ENCODE results near the gene OR1N2. TPM values are rescaled to one million over a fixed set of nuclear protein-coding genes. Genes with fewer than 3 reads are reported as not detected.
"Not testable (repeated sequence)": the region's sequence is repeated elsewhere in the genome, so short reads cannot be mapped to it uniquely, and the experiment has no call there.

Gene OR1N2
- total RNA-seq, 4 donors from 2014 or later = not detected

- intact Hi-C loops (cut with DNase I; ENCODE audit: low total_unique reads) (no loop called here), in situ Hi-C loops (cut with MboI; ENCODE audit: low sequenced_read_pairs in 4 of 4) (no loop called here)
- ATAC-seq = no peak
- Histone ChIP-seq H3K4me3 (no peak overlapping the region), H3K36me3 (no peaks in the 10 kb centered on the region), H3K4me1 (no peaks in the 10 kb centered on the region), H3K9me3 (no peaks in the 10 kb centered on the region), H3K27me3 (no peaks in the 10 kb centered on the region), H3K27ac (no peak overlapping the region)
- TF ChIP-seq CTCF (IDR thresholded peaks at IDR 0.05 in 4 of 5, conservative IDR thresholded peaks at IDR 0.05 in 1 of 5) (no peak), POLR2A (IDR thresholded peaks at IDR 0.05) (no peak)
- no peak for DNase-seq
Observed at GRCh38 chr9:122567901-122568300, 15.0 kb downstream of the OR1N2 start.

- no peak overlapping the region for H3K4me3 ChIP-seq
- no peaks in the 10 kb centered on the region for H3K36me3 ChIP-seq
- H3K27me3 ChIP-seq = no peaks in the 10 kb centered on the region
- in situ Hi-C loops (cut with MboI; ENCODE audit: low sequenced_read_pairs in 4 of 4) (no loop called here), intact Hi-C loops (cut with DNase I; ENCODE audit: low total_unique reads) (no loop called here)
- DNase-seq (no peak), ATAC-seq (no peak)
- no peak for TF ChIP-seq CTCF (IDR thresholded peaks at IDR 0.05 in 4 of 5, conservative IDR thresholded peaks at IDR 0.05 in 1 of 5)
- no peaks in the 10 kb centered on the region for H3K4me1 ChIP-seq
- no peak overlapping the region for H3K27ac ChIP-seq
- no peaks in the 10 kb centered on the region for H3K9me3 ChIP-seq
Observed at GRCh38 chr9:122572456-122572855, 19.5 kb downstream of the OR1N2 start.

GRCh38 chr9:122579874-122580273, 27.0 kb downstream of the OR1N2 start:
- H3K4me1 ChIP-seq = no peaks in the 10 kb centered on the region
- in situ Hi-C loops (cut with MboI; ENCODE audit: low sequenced_read_pairs in 4 of 4) = no loop called here
- no peaks in the 10 kb centered on the region for H3K36me3 ChIP-seq
- no peaks in the 10 kb centered on the region for H3K27me3 ChIP-seq
- DNase-seq (no peak), ATAC-seq (no peak)
- TF ChIP-seq CTCF (IDR thresholded peaks at IDR 0.05 in 4 of 5, conservative IDR thresholded peaks at IDR 0.05 in 1 of 5) (no peak), POLR2A (IDR thresholded peaks at IDR 0.05) (no peak)
- intact Hi-C loops (cut with DNase I; ENCODE audit: low total_unique reads) = no loop called here
- H3K27ac ChIP-seq = no peak overlapping the region
- H3K4me3 ChIP-seq = no peak overlapping the region
- no peaks in the 10 kb centered on the region for H3K9me3 ChIP-seq

- Histone ChIP-seq H3K27me3 (no peaks in the 10 kb centered on the region), H3K27ac (no peak overlapping the region), H3K4me3 (no peak overlapping the region), H3K36me3 (no peaks in the 10 kb centered on the region), H3K9me3 (no peaks in the 10 kb centered on the region), H3K4me1 (no peaks in the 10 kb centered on the region)
- in situ Hi-C loops (cut with MboI; ENCODE audit: low sequenced_read_pairs in 4 of 4) (no loop called here), intact Hi-C loops (cut with DNase I; ENCODE audit: low total_unique reads) (no loop called here)
- ATAC-seq = no peak
- no peak for DNase-seq
- TF ChIP-seq POLR2A (IDR thresholded peaks at IDR 0.05) = no peak
- TF ChIP-seq CTCF (IDR thresholded peaks at IDR 0.05 in 4 of 5, conservative IDR thresholded peaks at IDR 0.05 in 1 of 5) = no peak
Observed at GRCh38 chr9:122580360-122580759, 27.4 kb downstream of the OR1N2 start.

- DNase-seq; in situ Hi-C loops (cut with MboI; ENCODE audit: low sequenced_read_pairs in 4 of 4); H3K4me3 ChIP-seq; H3K27ac ChIP-seq; H3K36me3 ChIP-seq; intact Hi-C loops (cut with DNase I; ENCODE audit: low total_unique reads); H3K27me3 ChIP-seq; H3K4me1 ChIP-seq; H3K9me3 ChIP-seq; ATAC-seq: not testable (repeated sequence)
Observed at GRCh38 chr9:122583284-122583683, 30.4 kb downstream of the OR1N2 start, which contains the start of gene OR1L8. Gene OR1L8, minus strand, starts transcription at chr9:122583384. Its CDS starts 14,907 bp downstream, at chr9:122568477.

Other genes starting within 250 kb of the OR1N2 start
- 1 to 10 TPM in 3 of 4 donors, under 1 TPM in 1; 0.78 to 1.8 (median 1.0) TPM for gene PTGS1, start 182.1 kb upstream of the OR1N2 start, total RNA-seq
- gene OR1J1, start 75.2 kb upstream of the OR1N2 start, total RNA-seq = not detected
- gene OR1J2, start 42.3 kb upstream of the OR1N2 start, total RNA-seq = not detected
- not detected for gene OR1J4, start 34.0 kb upstream of the OR1N2 start, total RNA-seq
- gene OR1N1, start 25.8 kb upstream of the OR1N2 start, total RNA-seq = not detected
- gene OR1L8, start 30.3 kb downstream of the OR1N2 start, total RNA-seq = not detected
- not detected for gene OR1Q1, start 61.6 kb downstream of the OR1N2 start, total RNA-seq
- not detected for gene OR1B1, start 104.5 kb downstream of the OR1N2 start, total RNA-seq
- gene OR1L1, start 108.6 kb downstream of the OR1N2 start, total RNA-seq = not detected
- gene OR1L3, start 122.0 kb downstream of the OR1N2 start, total RNA-seq = not detected
- gene OR1L4, start 170.9 kb downstream of the OR1N2 start, total RNA-seq = not detected
- not detected for gene OR1L6, start 189.2 kb downstream of the OR1N2 start, total RNA-seq
- not detected for gene OR5C1, start 235.8 kb downstream of the OR1N2 start, total RNA-seq
- not detected for gene OR1K1, start 247.0 kb downstream of the OR1N2 start, total RNA-seq